HG02798 (cell line): Measurements from ENCODE around the gene PLK3.
"Not testable (repeated sequence)": the region's sequence is repeated elsewhere in the genome, so short reads cannot be mapped to it uniquely, and the experiment has no call there.

Experiments
- ATAC-seq: cut with Tn5 transposase; IDR thresholded peaks from one replicate; pipeline ENCODE4 v1.9.1; 2021; ENCODE audit warnings: mild to moderate bottlenecking; ENCODE audit not compliant: unreplicated experiment, poor library complexity

The PLK3 gene

DNA sequence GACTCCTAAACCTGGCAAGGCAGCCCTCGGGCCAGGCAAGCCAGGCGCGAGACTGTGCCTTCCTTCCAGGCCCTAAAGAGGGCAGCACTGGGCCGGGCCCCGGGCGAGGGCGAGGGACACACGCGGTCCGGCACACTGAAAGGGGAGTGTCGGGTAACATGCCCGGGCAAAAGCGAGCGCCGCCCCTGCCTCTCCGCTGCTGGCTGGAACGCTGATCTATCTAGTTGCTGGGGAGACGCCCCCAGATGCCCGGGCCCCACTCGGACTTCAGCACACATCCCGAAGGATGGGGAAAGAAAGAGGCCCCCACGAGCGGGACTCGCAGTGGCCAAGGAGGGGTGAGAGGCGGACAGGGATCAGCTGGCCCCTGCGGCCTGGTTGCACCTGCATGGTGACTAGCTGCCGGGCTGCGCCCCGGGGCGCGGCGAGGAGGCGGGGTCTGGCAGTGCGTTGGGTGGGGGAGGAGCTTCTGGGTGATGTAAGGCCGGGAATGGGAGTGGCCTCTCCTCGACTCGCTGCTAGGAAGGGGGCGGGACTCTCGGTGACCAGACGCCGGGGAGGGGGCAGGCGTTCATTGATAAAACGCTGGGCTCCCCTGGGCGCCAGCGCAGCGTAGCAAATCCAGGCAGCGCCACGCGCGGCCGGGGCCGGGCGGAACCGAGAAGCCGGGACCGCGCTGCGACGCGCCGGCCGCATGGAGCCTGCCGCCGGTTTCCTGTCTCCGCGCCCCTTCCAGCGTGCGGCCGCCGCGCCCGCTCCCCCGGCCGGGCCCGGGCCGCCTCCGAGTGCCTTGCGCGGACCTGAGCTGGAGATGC lies at the start of gene PLK3:
Gene PLK3 (plus strand): TSS at position 608 of the 815 bp plus-strand sequence. CDS start 87 bp downstream, at position 695.
- peak; percentile 88 for ATAC-seq

DNA sequence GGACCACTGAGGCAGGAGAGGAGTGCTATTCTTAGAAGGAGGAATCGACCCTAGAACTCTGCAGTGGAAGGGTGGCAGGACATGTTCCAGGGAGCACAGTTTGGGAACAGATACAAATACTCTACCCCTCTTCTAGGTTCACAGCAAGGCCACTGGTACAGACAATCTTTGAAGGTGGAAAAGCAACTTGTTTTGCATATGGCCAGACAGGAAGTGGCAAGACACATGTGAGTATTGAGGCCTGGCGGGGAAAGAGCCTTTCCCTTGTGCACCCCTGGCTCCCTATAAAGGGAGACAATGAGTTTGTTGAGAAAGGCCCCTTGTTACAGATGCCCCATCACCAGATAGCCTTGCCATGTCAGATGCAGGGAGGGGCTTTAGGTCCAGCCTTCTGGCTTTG lies 42.8 kb upstream of the PLK3 start:
- peak; percentile 53 for ATAC-seq

DNA sequence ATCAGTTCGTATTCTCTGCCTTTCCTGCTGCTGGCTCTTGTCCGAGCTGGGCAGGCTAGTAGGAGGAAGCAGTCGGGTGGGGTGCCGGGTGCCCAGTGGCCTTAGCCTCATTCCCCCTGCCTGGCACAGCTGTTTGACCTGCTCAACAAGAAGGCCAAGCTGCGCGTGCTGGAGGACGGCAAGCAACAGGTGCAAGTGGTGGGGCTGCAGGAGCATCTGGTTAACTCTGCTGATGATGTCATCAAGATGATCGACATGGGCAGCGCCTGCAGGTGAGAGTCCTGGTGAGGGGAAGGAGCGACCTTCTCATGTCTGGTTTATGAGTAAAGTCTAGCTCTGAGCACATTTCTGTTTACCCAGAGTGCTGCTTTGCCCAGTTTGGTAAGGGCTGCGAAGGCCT lies 41.1 kb upstream of the PLK3 start:
- ATAC-seq = no peak

DNA sequence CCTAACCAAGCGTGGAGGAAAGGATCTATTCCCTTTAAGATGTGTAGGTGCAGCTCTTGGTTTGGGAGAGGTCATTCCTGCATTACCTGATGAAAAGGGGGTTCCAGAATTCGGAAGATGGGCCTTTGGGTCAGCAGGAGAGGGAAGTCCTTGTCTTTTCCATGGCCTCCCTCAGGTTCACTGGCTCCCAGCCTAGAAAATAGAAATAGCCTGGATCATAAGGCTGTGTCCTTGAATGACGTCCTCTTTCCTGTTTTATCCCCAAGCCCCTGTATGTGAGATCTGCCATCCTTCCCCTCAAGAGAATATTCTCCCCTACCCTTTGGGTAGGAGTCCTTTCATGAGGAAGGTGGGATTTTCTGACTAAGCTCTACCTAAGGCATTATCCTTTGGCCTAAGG lies 39.3 kb upstream of the PLK3 start:
- ATAC-seq = no peak

DNA sequence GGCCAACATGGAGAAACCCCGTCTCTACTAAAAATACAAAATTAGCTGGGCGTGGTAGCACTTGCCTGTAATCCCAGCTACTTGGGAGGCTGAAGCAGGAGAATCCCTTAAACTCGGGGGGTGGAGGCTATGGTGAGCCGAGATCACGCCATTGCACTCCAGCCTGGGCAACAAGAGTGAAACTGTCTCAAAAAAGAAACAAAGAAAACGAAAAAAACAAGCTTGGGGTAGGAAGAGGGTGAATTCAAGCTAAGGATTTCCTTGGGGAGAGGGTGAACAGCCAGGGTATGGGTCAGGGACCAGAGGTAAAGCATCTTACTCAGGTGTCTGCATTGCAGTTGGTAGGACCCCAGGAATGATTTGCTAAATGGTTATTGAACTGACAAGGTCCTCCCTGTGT lies 33.8 kb upstream of the PLK3 start:
- ATAC-seq = not testable (repeated sequence)

DNA sequence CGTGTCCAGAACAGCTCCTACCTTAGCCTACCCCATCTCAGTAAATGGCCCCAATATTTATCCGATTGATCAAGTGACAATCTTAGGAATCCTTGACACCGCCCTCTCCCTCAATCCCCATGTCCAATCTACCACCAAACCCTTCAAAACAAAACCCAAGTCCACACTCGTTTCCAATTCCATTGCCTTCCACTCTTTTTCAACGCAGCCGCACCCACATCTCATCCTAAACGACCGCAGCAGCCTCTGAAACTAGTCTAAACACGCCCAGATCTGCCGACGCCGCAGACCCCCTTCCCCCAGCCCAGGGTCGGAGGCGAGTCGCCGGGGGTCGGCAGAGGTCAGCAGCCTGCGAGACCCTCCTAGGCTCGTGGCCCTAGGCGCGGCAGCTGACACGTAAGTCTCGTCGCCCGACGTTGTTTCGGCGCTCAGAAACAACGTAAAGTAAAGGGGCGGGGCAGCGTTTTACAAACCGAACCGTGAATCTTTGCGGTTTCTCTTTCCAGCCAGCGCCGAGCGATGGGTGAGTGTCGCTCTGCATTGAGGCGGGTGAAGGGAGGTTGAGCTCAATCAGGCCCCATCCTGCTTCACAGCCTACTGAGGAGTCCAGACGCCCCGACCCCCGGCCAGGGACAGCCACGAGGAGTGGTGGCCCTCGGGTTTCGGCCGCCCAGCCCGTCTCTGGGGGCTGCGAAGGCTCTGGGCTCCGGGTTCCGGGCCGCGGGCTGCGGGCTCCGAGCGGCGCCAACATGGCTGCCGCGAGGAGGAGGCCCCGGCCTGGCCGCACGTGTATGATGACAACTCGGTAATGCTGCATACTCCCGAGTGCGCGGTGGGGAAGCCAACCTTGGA lies 24.9 kb upstream of the PLK3 start, which contains the start of gene RPS8:
Gene RPS8 (plus strand): TSS at position 463 of the 852 bp plus-strand sequence. CDS start 57 bp downstream, at position 520.
- ATAC-seq = peak; percentile 85

DNA sequence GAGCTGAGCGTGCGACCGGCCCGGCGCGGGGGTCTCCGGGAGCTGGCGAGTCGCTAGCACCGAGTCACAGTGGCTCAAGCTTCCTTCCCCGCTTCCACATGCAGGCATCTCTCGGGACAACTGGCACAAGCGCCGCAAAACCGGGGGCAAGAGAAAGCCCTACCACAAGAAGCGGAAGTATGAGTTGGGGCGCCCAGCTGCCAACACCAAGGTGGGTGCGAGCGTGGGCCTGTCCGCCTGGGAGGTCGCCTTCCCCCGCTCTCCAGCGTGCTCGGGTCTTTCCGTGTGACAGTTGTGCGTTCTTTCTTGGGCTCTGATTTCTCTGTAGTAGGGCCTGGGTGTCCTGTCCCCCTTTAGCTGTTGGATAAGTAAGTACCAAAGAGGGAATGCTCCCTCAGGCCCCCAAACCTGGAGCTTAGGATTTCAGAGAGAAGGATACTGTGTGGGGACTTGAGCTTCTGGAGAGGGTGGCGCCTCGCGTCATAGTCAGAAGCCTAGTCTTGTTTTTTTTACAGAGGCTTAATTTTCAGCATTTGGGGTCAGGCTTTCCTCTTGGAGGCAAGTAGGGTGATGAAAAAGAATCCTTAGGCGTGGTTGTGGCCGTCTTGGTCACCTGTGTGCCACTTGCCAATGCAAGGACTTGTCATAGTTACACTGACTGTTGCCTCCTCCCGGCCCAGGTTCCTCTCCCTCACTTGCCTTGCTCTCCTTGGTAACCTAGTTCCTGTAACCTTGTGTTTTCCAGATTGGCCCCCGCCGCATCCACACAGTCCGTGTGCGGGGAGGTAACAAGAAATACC lies 24.0 kb upstream of the PLK3 start:
- peak; percentile 15 for ATAC-seq

DNA sequence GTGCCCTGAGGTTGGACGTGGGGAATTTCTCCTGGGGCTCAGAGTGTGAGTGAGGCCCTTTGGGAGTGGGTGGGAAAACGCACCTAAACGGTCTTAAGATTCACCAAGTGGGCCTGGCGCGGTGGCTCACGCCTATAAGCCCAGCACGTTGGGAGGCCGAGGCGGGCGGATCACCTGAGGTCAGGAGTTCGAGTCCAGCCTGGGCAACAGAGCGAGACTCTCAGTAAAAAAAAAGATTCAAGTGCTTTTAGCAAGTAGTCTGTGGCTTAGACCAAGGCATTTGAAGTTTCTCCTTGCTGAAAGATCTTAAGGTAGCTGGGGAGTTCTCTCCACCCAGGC lies 23.5 kb upstream of the PLK3 start:
- ATAC-seq = no peak

DNA sequence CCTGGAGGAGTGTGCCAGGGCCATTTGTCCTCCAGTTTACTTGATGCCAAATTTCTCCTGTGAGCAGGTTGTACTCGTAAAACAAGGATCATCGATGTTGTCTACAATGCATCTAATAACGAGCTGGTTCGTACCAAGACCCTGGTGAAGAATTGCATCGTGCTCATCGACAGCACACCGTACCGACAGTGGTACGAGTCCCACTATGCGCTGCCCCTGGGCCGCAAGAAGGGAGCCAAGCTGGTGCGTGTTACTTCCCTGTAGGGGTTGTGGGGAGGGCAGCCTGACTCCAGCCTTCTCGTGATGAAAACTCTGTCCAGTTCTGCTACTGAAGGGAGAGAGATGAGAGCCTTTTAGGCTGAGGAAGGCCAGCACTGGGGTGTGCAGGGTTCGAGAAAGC lies 22.6 kb upstream of the PLK3 start:
- ATAC-seq = no peak

DNA sequence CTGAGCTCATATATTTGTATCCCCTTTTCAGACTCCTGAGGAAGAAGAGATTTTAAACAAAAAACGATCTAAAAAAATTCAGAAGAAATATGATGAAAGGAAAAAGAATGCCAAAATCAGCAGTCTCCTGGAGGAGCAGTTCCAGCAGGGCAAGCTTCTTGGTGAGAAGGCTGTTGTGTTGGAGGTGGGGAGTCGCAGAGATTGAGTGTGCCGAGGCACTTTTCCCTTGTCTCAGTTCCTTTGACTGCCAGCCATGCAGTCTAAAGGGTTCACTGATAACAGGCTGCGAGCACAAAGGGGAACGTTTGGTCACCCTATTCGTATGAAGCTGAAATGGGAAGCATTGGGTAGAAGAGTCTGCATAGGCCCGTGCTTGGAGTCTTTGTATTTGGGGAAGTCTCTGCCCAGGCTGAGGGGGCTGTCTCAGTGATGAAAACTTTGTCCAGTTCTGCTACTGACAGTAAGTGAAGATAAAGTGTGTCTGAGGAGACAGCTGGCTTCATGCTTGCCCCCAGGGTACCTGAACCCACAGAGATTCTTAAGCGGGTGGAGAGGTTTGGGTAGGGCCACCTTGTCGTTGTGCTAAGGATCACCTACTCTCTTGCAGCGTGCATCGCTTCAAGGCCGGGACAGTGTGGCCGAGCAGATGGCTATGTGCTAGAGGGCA lies 22.1 kb upstream of the PLK3 start:
- ATAC-seq = no peak

DNA sequence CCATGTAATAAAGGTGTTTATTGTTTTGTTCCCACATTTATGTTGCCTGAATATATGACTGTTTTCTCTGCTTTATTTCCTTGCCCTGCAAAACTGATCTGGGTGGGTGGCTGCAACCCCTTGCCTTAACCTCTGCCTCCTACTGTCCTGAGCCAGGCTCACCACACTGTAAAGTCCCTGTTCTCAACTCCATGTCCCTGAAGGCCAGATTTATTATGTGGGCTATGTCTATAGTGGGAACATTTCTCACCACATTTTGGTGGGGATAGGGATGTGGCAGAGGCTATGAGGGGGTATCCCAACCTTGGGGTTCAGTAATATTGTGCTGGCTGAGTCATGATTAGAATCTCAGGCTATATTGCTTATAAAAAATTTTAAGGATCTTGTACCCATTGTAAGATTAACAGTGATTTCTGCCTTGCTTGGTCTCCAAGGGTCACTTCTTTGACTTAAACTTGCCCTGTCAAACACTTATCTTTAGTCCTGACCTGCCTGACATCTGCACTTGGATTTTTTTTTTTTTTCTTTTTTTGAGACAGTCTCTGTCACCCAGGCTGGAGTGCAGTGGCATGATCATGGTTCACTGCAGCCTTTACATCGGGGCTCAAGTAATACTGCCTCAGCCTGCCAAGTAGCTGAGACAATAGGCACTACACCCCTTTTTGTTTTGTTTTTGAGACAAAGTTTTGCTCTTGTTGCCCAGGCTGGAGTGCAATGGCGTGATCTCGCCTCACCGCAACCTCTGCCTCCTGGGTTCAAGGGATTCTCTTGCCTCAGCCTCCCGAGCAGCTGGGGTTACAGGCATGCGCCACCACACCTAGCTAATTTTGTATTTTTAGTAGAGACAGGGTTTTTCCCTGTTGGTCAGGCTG lies 21.2 kb upstream of the PLK3 start:
- no peak for ATAC-seq

DNA sequence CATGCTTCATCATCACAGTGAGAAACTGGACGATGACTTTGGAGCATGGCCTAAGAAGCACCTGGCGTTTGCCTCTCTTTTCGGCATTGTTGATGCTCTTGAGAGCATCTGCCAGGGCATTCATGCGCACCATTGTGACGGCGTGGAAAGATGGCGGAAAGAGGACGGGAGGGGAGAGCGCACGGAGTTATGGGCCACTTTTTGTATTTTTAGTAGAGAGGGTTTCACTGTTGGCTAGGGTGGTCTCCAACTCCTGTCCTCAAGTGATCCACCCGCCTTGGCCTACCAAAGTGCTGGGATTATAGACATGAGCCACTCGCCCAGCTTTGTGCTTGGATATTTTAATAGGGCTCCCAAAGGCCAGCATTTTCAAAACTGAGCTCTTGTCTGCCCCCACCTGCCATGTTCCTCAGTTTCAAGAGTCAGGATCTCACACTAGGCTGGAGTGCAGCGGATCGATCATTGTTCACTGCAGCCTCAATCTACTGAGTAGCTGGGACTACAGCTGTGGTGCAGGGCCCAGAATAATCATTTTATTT lies 19.5 kb upstream of the PLK3 start:
- no peak for ATAC-seq

DNA sequence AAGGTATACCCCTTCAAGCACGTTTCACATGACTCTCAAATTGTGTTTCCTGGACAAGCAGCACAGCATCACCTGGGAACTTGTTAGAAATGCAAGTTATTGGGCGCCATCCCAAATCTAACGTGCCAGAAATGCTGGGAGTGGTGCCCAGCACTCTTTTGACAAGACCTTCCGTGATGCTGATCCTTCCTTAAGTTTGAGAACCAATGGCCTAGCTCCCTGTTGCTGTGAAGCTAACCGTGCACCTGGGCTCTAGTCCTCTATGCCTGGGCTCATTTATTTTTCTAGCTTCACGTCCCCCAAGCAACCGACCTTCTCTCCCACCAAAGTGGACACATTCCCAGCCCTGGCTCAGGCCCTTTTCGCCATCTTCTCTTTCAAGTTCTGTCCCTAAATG lies 16.5 kb upstream of the PLK3 start:
- ATAC-seq = no peak

DNA sequence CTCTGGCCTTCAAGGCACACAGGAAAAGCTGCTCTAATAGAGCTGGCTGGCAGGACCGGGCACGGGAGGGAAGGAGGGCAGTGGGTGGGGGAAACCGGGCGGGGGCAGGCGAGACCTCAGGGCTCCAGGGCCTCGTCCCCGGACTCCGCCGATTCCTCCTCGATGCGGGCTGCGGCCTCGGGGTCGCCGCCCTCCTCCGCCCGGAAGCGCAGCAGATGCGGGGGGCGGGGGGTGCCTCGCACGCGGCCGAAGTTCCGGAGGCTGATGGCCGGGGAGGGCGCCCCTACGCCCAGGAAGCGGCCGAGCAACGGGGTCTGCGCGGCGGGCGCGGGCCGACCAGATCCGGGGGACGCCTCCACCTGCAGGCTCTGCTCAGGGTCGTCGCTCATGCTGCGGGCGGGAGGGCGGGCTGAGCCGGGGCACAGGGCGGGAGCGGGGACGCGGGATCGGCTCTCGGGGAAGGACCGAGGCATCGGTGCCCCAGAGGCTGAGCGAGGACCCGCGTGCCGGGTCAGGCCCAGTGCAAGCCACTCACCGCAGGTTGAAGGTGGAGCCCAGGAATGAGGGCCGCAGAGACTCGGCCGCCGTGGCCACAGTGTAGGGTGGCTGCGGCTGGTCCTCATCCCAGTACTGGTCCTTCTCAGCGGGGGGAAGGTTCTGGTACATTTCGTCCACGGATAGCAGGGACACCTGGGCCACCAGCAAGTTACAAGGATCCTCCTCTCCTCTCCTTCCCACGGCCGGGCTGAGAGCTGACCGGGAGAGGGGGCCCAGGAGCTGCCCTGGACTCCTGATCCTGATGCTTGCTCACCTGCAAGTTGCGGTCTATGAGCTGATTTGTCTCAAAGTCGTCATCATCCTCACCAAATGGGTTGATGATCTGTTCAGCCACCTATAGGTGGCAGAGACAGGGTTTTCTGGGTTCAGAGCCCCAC lies 15.8 kb upstream of the PLK3 start:
- ATAC-seq = no peak

DNA sequence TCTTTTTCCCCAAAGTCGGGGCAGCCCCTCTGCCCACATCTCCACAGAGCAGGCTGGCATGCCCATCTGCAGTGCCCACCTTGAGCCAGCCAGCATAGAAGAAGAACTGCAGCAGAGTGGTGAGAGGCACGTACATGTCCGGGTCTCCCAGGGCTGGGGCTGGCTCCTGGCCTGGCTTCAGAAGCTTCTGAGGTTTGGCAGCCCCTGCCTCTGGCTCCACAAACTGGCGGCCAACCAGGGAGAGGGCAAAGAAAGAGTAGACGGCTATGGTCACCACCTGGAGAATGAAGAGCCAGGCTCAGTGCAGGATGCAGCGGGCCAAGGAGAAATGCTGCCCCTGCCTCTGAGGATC lies 15.2 kb upstream of the PLK3 start:
- ATAC-seq = no peak

DNA sequence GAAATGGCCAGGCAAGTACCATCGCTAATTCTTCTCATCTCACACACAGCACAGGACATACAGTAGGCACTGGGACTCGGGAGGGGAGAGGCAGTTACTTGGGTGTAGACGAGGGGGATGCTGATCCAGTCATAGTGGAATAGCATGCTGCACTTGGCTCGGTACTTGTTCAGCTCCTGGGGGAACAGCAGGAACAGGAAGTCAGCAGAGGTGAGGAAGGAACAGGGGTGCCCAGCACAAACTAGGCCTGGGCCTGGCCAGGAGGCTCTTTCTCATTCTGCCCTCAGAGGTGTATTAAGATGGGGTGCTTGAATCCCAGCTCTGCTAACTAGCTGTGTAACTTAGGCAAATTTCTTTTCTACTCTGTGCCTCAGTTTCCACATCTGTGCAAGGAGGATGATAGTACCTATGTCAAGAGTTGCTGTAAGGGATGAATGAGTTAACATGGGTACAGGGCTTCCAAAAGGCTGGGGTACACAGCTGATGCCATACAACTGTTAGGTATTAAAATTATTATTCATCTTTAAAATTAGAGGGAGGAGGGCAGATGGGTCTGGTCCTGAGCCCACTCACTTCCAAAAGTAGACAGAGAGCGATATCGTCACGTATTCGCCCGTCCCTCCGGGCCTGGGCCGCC lies 14.6 kb upstream of the PLK3 start:
- no peak for ATAC-seq

DNA sequence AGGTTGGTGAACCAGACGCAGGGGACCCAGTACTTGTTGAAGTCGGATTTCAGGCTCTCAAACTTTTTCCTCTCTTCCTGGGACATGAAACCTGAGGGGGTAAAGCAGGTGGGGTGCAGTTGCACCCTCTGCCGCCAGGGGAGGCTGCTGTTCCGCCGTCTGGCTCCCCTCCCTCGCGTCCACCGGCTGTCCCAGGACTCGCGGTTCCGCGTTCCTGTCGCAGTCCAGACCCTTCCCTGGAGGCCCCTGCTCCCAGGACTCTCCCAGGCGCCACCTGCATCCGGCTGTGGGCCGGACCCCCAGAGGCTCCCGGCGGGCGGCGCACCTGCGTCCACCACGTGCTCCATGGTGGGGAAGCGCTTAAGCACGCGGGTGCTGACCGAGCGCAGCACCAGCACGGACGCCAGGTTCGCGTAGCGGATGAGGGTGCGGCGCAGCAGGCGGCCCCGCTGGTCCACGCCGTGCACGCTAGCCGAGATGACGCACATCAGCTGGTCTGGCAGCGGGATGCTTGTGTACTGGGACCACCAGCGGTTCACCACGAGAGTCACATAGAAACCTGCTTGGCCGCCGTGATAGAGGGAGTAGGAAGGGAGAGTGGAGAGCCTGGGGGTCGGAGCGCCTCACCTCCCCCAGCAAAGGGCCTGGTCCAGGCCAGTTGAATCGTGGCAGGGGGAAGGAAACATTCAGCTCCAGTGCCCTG lies 13.9 kb upstream of the PLK3 start:
- ATAC-seq = peak; percentile 48
